Lung (tissue), 12 donors: ENCODE results near the gene TMEM256. TPM values are rescaled to one million over a fixed set of nuclear protein-coding genes. Genes with fewer than 3 reads are reported as not detected.

ENCODE experiments used
- ATAC-seq: fragments of 200-7000 bp; cut with Tn5 transposase; one replicate; pipeline ENCODE4 v1.9.1; 2020; ENCODE audit warnings: moderate number of reproducible peaks; ENCODE audit not compliant: insufficient read depth, low FRiP score
- DNase-seq, 3 donors: peaks; one replicate each; pipeline ENCODE4 v3.0.0-alpha.2; 2013 to 2017
- H3K27ac ChIP-seq, 2 donors: one replicate each; pipeline ENCODE4 v1.5.1; 2013; ENCODE audit warnings: mild to moderate bottlenecking in 2 of 2, moderate library complexity in 2 of 2, control low read depth in 1 of 2, inconsistent platforms in 1 of 2, low read depth in 1 of 2, low read length in 1 of 2
- H3K27me3 ChIP-seq, 3 donors: one replicate each; pipeline ENCODE4 v1.5.1; 2013; ENCODE audit warnings: low read length in 2 of 3; ENCODE audit not compliant: control insufficient read depth in 3 of 3, insufficient read depth in 3 of 3
- H3K36me3 ChIP-seq, 4 donors: one replicate each; pipeline ENCODE4 v1.5.1; 2013; ENCODE audit warnings: low read length in 4 of 4, mild to moderate bottlenecking in 1 of 4, moderate library complexity in 1 of 4; ENCODE audit not compliant: control insufficient read depth in 4 of 4, insufficient read depth in 4 of 4
- H3K4me1 ChIP-seq, 5 donors: one replicate each; pipeline ENCODE4 v1.5.1; 2013; ENCODE audit warnings: low read length in 5 of 5, mild to moderate bottlenecking in 2 of 5, moderate library complexity in 1 of 5; ENCODE audit not compliant: control insufficient read depth in 5 of 5, insufficient read depth in 5 of 5
- H3K4me3 ChIP-seq: one replicate; pipeline ENCODE4 v1.5.1; 2013; ENCODE audit warnings: mild to moderate bottlenecking, control low read depth, moderate library complexity
- H3K9ac ChIP-seq, 2 donors: one replicate each; pipeline ENCODE4 v1.5.1; 2013; ENCODE audit warnings: low read length in 2 of 2, control low read depth in 1 of 2; ENCODE audit not compliant: insufficient read depth in 1 of 2
- H3K9me3 ChIP-seq, 4 donors: one replicate each; pipeline ENCODE4 v1.5.1; 2013; ENCODE audit warnings: low read length in 3 of 4, mild to moderate bottlenecking in 1 of 4, moderate library complexity in 1 of 4; ENCODE audit not compliant: control insufficient read depth in 4 of 4, insufficient read depth in 3 of 4
- CTCF ChIP-seq: IDR thresholded peaks from 2 replicates; pipeline ENCODE4 v1.5.1; 2012; ENCODE audit warnings: mild to moderate bottlenecking; ENCODE audit errors: control extremely low read depth, extremely low read depth
- WGBS, 2 donors: extraction: QIAGEN DNeasy Blood & Tissue Kit; methylation state at CpG; one replicate each; pipeline ENCODE4 v1.1.7; 2013; 5-methylcytosine and 5-hydroxymethylcytosine counted together
- polyA plus RNA-seq, 2 donors: library from polyadenylated mRNA; stranded (reverse); fragments of 200-250 nt; gene quantifications; one replicate each; pipeline ENCODE4 v1.2.1, GENCODE V29; 2013
- total RNA-seq, 2 donors: library from RNA; depleted of rRNA in 1 of 2; stranded (reverse); fragments of >200 nt in 1 of 2; gene quantifications; one replicate each; pipeline ENCODE4 v1.2.1, GENCODE V29; 2014 to 2021
- donor health status: control.
- donor health status: control.
- donor health status: Bipolar disorder and iron deficiency.
- donor health status: healthy.
- donor health status: DM: yes; HTN: yes; CAD: no.

The TMEM256 gene
- total and polyA plus RNA-seq, 4 donors, result 70.2 to 247 (median 75.1) TPM

GRCh38 chr17:7432296-7432695 is 28.4 kb upstream of the TMEM256 start:
- Histone ChIP-seq H3K4me1 (peaks cover 0 to 12% (median 4%) of the 10 kb centered on the region in 5 donors), H3K4me3 (no peak overlapping the region), H3K27ac (no peak overlapping the region), H3K9me3 (no peaks in the 10 kb centered on the region), H3K36me3 (no peaks in the 10 kb centered on the region), H3K27me3 (peaks cover 0 to 31% (median 12%) of the 10 kb centered on the region in 3 donors), H3K9ac (no peak overlapping the region)
- WGBS, 2 donors, result 94% methylated on average over 11 of the region's 11 CpGs
- no peak for ATAC-seq
- TF ChIP-seq CTCF, result no peak
- no peak for DNase-seq

GRCh38 chr17:7431231-7431630 is 27.3 kb upstream of the TMEM256 start:
- TF ChIP-seq CTCF, result no peak
- Histone ChIP-seq H3K27me3 (peaks cover 0 to 25% (median 9%) of the 10 kb centered on the region in 3 donors), H3K36me3 (no peaks in the 10 kb centered on the region), H3K4me1 (peaks cover 0 to 7% (median 0%) of the 10 kb centered on the region in 5 donors), H3K27ac (no peak overlapping the region), H3K9ac (no peak overlapping the region), H3K9me3 (no peaks in the 10 kb centered on the region), H3K4me3 (no peak overlapping the region)
- ATAC-seq (no peak), DNase-seq (no peak)
- WGBS, 2 donors, result 91 to 95% methylated on average over 1 of the region's 1 CpG

- 91 to 96% methylated on average over 10 of the region's 10 CpGs for WGBS, 2 donors
Measured at GRCh38 chr17:7429722-7430121, 25.8 kb upstream of the TMEM256 start.

More at GRCh38 chr17:7429722-7430121, 25.8 kb upstream of the TMEM256 start:
- Histone ChIP-seq H3K9me3 (no peaks in the 10 kb centered on the region), H3K27me3 (peaks cover 0 to 10% (median 0%) of the 10 kb centered on the region in 3 donors), H3K4me3 (no peak overlapping the region), H3K36me3 (no peaks in the 10 kb centered on the region), H3K4me1 (no peaks in the 10 kb centered on the region), H3K9ac (no peak overlapping the region), H3K27ac (no peak overlapping the region)
- no peak for TF ChIP-seq CTCF
- no peak for DNase-seq
- no peak for ATAC-seq
